SH-SY5Y (cell line): Measurements from ENCODE around the gene GNA15.

Source experiments
- GATA2 ChIP-seq: IDR thresholded peaks from 2 replicates; pipeline ENCODE4 v1.6.1; 2011; ENCODE audit warnings: mild to moderate bottlenecking, low read depth, low read length
- GATA3 ChIP-seq: IDR thresholded peaks from 2 replicates; pipeline ENCODE4 v1.6.1; 2011; ENCODE audit warnings: low read depth, mild to moderate bottlenecking, low read length, moderate library complexity

GRCh38 chr19:3190470-3190770, 54.6 kb downstream of the GNA15 start:
- TF ChIP-seq GATA3 (no peak), GATA2 (no peak)
